ENCODE measurements around the gene ALPK3.
"Not testable (repeated sequence)": the region's sequence is repeated elsewhere in the genome, so short reads cannot be mapped to it uniquely, and the experiment has no call there.

ALPK3 gene

GRCh38 chr15:84840741-84841429 lies 23.7 kb downstream of the ALPK3 start:
- no peaks in the 10 kb centered on the region for H3K9me3 Mint-ChIP-seq
- no peaks in the 10 kb centered on the region for H3K4me1 Mint-ChIP-seq (ENCODE audit: low read depth)
- H3K4me3 Mint-ChIP-seq: no peak overlapping the region
- no peaks in the 10 kb centered on the region for H3K36me3 Mint-ChIP-seq (ENCODE audit: low read depth)
- H3K27ac Mint-ChIP-seq: no peak overlapping the region
- H3K27me3 Mint-ChIP-seq (ENCODE audit: low read depth): peaks cover 7% of the 10 kb centered on the region

DNA sequence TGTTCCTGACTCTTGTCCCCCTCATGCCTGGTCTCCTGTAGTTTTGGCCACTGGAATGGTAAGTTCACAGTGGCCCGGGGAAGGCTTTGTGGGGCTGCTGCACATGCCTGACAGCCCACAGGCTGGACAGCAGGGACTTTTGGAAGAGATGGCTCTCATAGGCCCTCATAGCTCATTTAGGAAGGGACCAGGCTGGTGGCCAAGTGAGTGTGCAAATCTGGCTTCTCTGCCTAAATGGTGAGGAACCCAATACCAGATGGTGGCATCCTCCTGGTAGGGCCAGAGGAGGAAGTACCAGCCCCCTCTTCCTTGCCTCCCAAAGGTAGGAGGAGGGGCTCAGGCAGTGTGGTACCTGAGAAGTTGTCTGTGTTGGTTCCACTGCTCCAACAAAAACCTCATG lies 25.6 kb downstream of the ALPK3 start:
- no peak overlapping the region for H3K27ac Mint-ChIP-seq
- H3K4me3 Mint-ChIP-seq: no peak overlapping the region
- peaks cover 5% of the 10 kb centered on the region for H3K36me3 Mint-ChIP-seq (ENCODE audit: low read depth)
- H3K27me3 Mint-ChIP-seq (ENCODE audit: low read depth): peaks cover 6% of the 10 kb centered on the region
- H3K4me1 Mint-ChIP-seq (ENCODE audit: low read depth): no peaks in the 10 kb centered on the region
- H3K9me3 Mint-ChIP-seq: peaks cover 11% of the 10 kb centered on the region

GRCh38 chr15:84844964-84845363 lies 27.8 kb downstream of the ALPK3 start:
- no peaks in the 10 kb centered on the region for H3K4me1 Mint-ChIP-seq (ENCODE audit: low read depth)
- H3K27me3 Mint-ChIP-seq (ENCODE audit: low read depth): peaks cover 6% of the 10 kb centered on the region
- H3K27ac Mint-ChIP-seq: no peak overlapping the region
- peaks cover 11% of the 10 kb centered on the region for H3K9me3 Mint-ChIP-seq
- no peak overlapping the region for H3K4me3 Mint-ChIP-seq
- H3K36me3 Mint-ChIP-seq (ENCODE audit: low read depth): peaks cover 5% of the 10 kb centered on the region

GRCh38 chr15:84845631-84846030 lies 28.5 kb downstream of the ALPK3 start:
- not testable (repeated sequence) for H3K27me3 Mint-ChIP-seq (ENCODE audit: low read depth); H3K36me3 Mint-ChIP-seq (ENCODE audit: low read depth); H3K27ac Mint-ChIP-seq; H3K4me1 Mint-ChIP-seq (ENCODE audit: low read depth); H3K4me3 Mint-ChIP-seq
- H3K9me3 Mint-ChIP-seq: peaks cover 11% of the 10 kb centered on the region

- Mint-ChIP-seq H3K4me3 (no peak overlapping the region), H3K27ac (no peak overlapping the region), H3K36me3 (ENCODE audit: low read depth) (peaks cover 5% of the 10 kb centered on the region), H3K9me3 (peaks cover 11% of the 10 kb centered on the region), H3K27me3 (ENCODE audit: low read depth) (peaks cover 6% of the 10 kb centered on the region), H3K4me1 (ENCODE audit: low read depth) (no peaks in the 10 kb centered on the region)
Measured at GRCh38 chr15:84846269-84846668, 29.1 kb downstream of the ALPK3 start.

GRCh38 chr15:84847382-84847781 lies 30.2 kb downstream of the ALPK3 start:
- peaks cover 5% of the 10 kb centered on the region for H3K36me3 Mint-ChIP-seq (ENCODE audit: low read depth)
- no peak overlapping the region for H3K4me3 Mint-ChIP-seq
- no peaks in the 10 kb centered on the region for H3K4me1 Mint-ChIP-seq (ENCODE audit: low read depth)
- H3K9me3 Mint-ChIP-seq: peaks cover 11% of the 10 kb centered on the region
- H3K27me3 Mint-ChIP-seq (ENCODE audit: low read depth): peaks cover 6% of the 10 kb centered on the region
- H3K27ac Mint-ChIP-seq: no peak overlapping the region

- Mint-ChIP-seq H3K4me1 (ENCODE audit: low read depth) (no peaks in the 10 kb centered on the region), H3K36me3 (ENCODE audit: low read depth) (peaks cover 1% of the 10 kb centered on the region), H3K27ac (no peak overlapping the region), H3K27me3 (ENCODE audit: low read depth) (peaks cover 1% of the 10 kb centered on the region), H3K4me3 (no peak overlapping the region), H3K9me3 (peaks cover 2% of the 10 kb centered on the region)
Measured at GRCh38 chr15:84852212-84852611, 35.1 kb downstream of the ALPK3 start.

DNA sequence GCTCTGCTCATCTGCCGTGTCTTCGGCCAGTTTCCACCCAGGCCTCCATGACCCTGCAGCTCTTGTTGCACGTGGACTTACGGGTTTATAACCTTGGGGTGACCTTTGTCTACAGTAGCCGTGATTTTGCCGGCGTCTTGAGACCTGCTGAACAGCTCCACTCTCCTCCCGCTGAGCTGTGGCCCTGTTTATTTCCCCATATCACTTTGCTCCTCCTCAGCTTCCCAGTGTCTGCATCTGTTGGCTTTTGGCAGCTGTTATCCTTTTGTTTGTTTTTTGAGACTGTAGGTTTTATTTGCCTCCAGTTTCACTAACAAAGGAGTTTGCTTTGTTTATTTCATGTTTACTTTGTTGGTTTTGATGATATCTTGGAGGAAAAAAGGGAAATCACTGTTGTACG lies 38.0 kb downstream of the ALPK3 start:
- Mint-ChIP-seq H3K4me3 (no peak overlapping the region), H3K4me1 (ENCODE audit: low read depth) (no peaks in the 10 kb centered on the region), H3K27ac (no peak overlapping the region), H3K9me3 (no peaks in the 10 kb centered on the region), H3K36me3 (ENCODE audit: low read depth) (no peaks in the 10 kb centered on the region), H3K27me3 (ENCODE audit: low read depth) (no peaks in the 10 kb centered on the region)

DNA sequence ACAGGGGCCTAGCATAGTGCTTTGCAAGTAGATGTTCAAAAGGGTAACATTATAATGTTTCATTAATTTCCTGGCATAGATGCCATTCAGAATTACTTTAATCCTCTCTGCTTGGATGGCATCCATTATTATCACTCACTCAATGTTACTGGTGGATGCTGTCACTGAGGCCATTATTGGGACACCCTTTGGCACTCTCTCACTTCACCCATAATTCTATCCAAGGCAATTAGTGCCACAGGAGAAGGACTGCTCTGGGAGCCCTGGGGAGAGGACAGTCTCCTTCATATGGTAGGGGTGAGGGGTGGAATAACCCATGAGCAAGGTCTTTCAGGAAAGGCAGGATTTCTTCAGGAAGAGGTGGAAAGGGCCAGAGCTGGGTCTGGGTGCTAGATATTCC lies 38.6 kb downstream of the ALPK3 start:
- Mint-ChIP-seq H3K4me3 (no peak overlapping the region), H3K27me3 (ENCODE audit: low read depth) (no peaks in the 10 kb centered on the region), H3K36me3 (ENCODE audit: low read depth) (no peaks in the 10 kb centered on the region), H3K27ac (no peak overlapping the region), H3K4me1 (ENCODE audit: low read depth) (no peaks in the 10 kb centered on the region), H3K9me3 (no peaks in the 10 kb centered on the region)

DNA sequence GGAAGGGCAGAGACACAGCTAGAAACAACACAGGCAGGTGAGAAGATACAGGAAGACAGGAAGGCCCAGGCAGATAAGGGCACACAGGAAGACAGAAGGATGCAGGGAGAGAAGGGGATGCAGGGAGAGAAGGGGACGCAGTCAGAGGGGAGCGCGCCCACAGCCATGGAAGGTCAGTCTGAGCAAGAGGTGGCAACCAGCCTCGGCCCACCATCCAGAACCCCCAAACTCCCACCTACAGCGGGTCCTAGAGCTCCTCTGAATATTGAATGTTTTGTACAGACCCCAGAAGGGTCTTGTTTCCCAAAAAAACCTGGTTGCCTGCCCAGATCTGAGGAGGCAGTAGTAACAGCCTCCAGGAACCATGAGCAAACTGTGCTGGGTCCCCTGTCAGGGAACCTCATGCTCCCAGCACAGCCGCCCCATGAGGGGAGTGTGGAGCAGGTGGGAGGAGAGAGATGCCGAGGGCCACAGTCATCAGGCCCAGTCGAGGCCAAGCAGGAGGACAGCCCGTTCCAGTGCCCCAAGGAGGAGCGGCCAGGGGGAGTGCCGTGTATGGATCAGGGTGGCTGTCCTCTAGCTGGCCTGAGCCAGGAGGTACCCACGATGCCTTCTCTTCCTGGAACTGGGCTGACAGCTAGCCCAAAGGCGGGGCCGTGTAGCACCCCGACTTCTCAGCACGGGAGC lies 39.7 kb downstream of the ALPK3 start:
- Mint-ChIP-seq H3K36me3 (ENCODE audit: low read depth) (no peaks in the 10 kb centered on the region), H3K27me3 (ENCODE audit: low read depth) (no peaks in the 10 kb centered on the region), H3K4me1 (ENCODE audit: low read depth) (no peaks in the 10 kb centered on the region), H3K4me3 (no peak overlapping the region), H3K27ac (no peak overlapping the region), H3K9me3 (no peaks in the 10 kb centered on the region)

DNA sequence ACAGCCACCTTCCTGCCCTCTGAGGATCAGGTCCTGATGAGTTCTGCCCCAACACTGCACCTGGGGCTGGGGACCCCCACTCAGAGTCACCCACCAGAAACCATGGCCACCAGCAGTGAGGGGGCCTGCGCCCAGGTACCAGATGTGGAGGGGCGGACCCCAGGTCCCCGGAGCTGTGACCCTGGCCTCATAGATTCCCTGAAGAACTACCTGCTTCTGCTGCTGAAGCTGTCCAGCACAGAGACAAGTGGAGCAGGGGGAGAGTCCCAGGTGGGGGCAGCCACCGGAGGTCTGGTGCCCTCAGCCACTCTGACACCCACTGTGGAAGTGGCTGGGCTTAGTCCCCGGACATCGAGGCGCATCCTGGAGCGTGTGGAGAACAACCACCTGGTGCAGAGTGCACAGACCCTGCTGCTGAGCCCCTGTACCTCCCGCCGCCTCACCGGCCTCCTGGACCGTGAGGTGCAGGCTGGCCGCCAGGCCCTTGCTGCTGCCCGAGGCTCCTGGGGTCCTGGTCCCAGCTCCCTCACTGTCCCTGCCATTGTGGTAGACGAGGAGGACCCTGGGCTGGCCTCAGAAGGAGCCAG lies 40.4 kb downstream of the ALPK3 start:
- Mint-ChIP-seq H3K27me3 (ENCODE audit: low read depth) (no peaks in the 10 kb centered on the region), H3K4me3 (no peak overlapping the region), H3K36me3 (ENCODE audit: low read depth) (no peaks in the 10 kb centered on the region), H3K9me3 (no peaks in the 10 kb centered on the region), H3K4me1 (ENCODE audit: low read depth) (no peaks in the 10 kb centered on the region), H3K27ac (no peak overlapping the region)

- Mint-ChIP-seq H3K9me3 (no peaks in the 10 kb centered on the region), H3K4me3 (no peak overlapping the region), H3K36me3 (ENCODE audit: low read depth) (no peaks in the 10 kb centered on the region), H3K27me3 (ENCODE audit: low read depth) (no peaks in the 10 kb centered on the region), H3K4me1 (ENCODE audit: low read depth) (no peaks in the 10 kb centered on the region), H3K27ac (no peak overlapping the region)
Measured at GRCh38 chr15:84858231-84858630, 41.1 kb downstream of the ALPK3 start.

GRCh38 chr15:84859144-84859543 lies 42.0 kb downstream of the ALPK3 start:
- Mint-ChIP-seq H3K4me1 (ENCODE audit: low read depth) (no peaks in the 10 kb centered on the region), H3K4me3 (no peak overlapping the region), H3K36me3 (ENCODE audit: low read depth) (no peaks in the 10 kb centered on the region), H3K27me3 (ENCODE audit: low read depth) (no peaks in the 10 kb centered on the region), H3K27ac (no peak overlapping the region), H3K9me3 (no peaks in the 10 kb centered on the region)

GRCh38 chr15:84859651-84860050 lies 42.5 kb downstream of the ALPK3 start:
- Mint-ChIP-seq H3K4me1 (ENCODE audit: low read depth) (no peaks in the 10 kb centered on the region), H3K9me3 (no peaks in the 10 kb centered on the region), H3K27me3 (ENCODE audit: low read depth) (no peaks in the 10 kb centered on the region), H3K36me3 (ENCODE audit: low read depth) (no peaks in the 10 kb centered on the region), H3K27ac (no peak overlapping the region), H3K4me3 (no peak overlapping the region)

DNA sequence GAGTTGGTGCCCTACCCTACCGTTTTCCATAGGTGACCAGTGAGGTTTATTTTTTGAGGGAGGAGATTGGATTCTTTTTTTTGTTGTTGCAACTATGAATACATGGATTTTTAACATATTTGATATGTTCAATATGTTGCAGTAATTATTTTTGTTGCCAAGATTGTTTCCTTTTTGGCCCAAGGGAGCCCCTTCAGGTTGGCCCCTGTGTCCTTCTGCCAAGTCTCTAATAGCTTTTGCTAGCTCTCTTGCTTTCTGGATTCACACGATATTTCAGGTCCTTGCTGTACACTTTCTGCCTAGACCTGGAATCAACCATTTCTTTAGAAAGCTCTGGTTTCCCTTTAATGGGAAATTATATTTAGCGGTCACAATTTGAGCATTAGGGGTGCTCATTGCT lies 44.6 kb downstream of the ALPK3 start:
- no peak overlapping the region for H3K4me3 Mint-ChIP-seq
- no peaks in the 10 kb centered on the region for H3K27me3 Mint-ChIP-seq (ENCODE audit: low read depth)
- H3K27ac Mint-ChIP-seq: no peak overlapping the region
- H3K4me1 Mint-ChIP-seq (ENCODE audit: low read depth): no peaks in the 10 kb centered on the region
- no peaks in the 10 kb centered on the region for H3K36me3 Mint-ChIP-seq (ENCODE audit: low read depth)
- H3K9me3 Mint-ChIP-seq: no peaks in the 10 kb centered on the region

Data from T-helper 1 cell treated with Interleukin-12 subunit alpha and Interleukin-12 subunit beta and Interleukin-4 antibody, amounts not matched to agents 30 μg/mL and 1 μg/mL, for 36 hours (primary cell).